PC-9 (cell line): ENCODE results near the gene CELF4. TPM values are rescaled to one million over a fixed set of nuclear protein-coding genes. Genes with fewer than 3 reads are reported as not detected.

Source experiments
- BruUV-seq: library from RNA; stranded (reverse); fragments of 400-500 nt; replicated peaks from 2 replicates; lab custom pipeline; 2021; lab: Mats Ljungman, UMichigan
- CTCF ChIA-PET: fragments of 300-600 bp; sonication (Branson Sonifier 250); formaldehyde crosslinking; loops from one replicate; lab custom pipeline; 2022; ENCODE audit warnings: antibody characterized with exemption; lab: Charles Lee
- POLR2A ChIA-PET: fragments of 300-600 bp; sonication (Branson Sonifier 250); formaldehyde crosslinking; loops from one replicate; lab custom pipeline; 2022; ENCODE audit warnings: antibody characterized with exemption; ENCODE audit not compliant: unreplicated experiment; lab: Charles Lee
- DNase-seq, 2 experiments: peaks; one replicate each; pipeline versions ENCODE4 v3.0.0 to v3.0.0-alpha.2; 2015 to 2022; ENCODE audit warnings: mixed read lengths in 1 of 2
- H2AFZ ChIP-seq: fragments of 200-600 bp; sonication (generic); 2 replicates; pipeline ENCODE4 v1.8.1; 2017; ENCODE audit warnings: antibody characterized with exemption
- H3F3A ChIP-seq: fragments of 200-600 bp; sonication (generic); 2 replicates; pipeline ENCODE4 v1.8.1; 2017; ENCODE audit warnings: antibody characterized with exemption, mild to moderate bottlenecking, low read depth; ENCODE audit not compliant: insufficient read depth
- H3K27ac ChIP-seq: fragments of 200-600 bp; sonication (generic); 2 replicates; pipeline ENCODE4 v1.6.1; 2016; ENCODE audit warnings: mixed run types
- H3K27me3 ChIP-seq: fragments of 200-600 bp; sonication (generic); 2 replicates; pipeline ENCODE4 v1.6.1; 2016; ENCODE audit warnings: low read depth, mixed run types; ENCODE audit not compliant: insufficient read depth
- H3K36me3 ChIP-seq: fragments of 200-600 bp; sonication (generic); 2 replicates; pipeline ENCODE4 v1.6.1; 2016; ENCODE audit warnings: low read depth, mixed run types
- H3K4me1 ChIP-seq: fragments of 200-600 bp; sonication (generic); replicated peaks from 2 replicates; pipeline ENCODE4 v1.6.1; 2016; ENCODE audit warnings: mixed run types; ENCODE audit not compliant: insufficient read depth
- H3K4me2 ChIP-seq: fragments of 200-600 bp; sonication (generic); 2 replicates; pipeline ENCODE4 v1.6.1; 2017; ENCODE audit warnings: mixed run types
- H3K4me3 ChIP-seq: fragments of 200-600 bp; sonication (generic); 2 replicates; pipeline ENCODE4 v1.6.1; 2016; ENCODE audit warnings: mixed run types
- H3K79me2 ChIP-seq: fragments of 200-600 bp; sonication (generic); 2 replicates; pipeline ENCODE4 v1.6.1; 2017; ENCODE audit warnings: low read depth, mixed run types
- H3K9me2 ChIP-seq: fragments of 200-600 bp; sonication (generic); 2 replicates; pipeline ENCODE4 v1.8.1; 2017; ENCODE audit warnings: mild to moderate bottlenecking; ENCODE audit not compliant: insufficient read depth
- H3K9me3 ChIP-seq: fragments of 200-600 bp; sonication (generic); 2 replicates; pipeline ENCODE4 v1.8.1; 2016; ENCODE audit warnings: low read depth; ENCODE audit not compliant: insufficient read depth
- H4K20me1 ChIP-seq: fragments of 200-600 bp; sonication (generic); 2 replicates; pipeline ENCODE4 v1.8.1; 2017; ENCODE audit not compliant: insufficient read depth
- CTCF ChIP-seq: fragments of 200-600 bp; sonication (generic); conservative IDR thresholded peaks from 2 replicates; pipeline ENCODE4 v1.6.1; 2017; ENCODE audit warnings: mixed run types, antibody characterized with exemption, mild to moderate bottlenecking, moderate library complexity
- EZH2 ChIP-seq: fragments of 200-600 bp; sonication (generic); IDR thresholded peaks from 2 replicates; pipeline ENCODE4 v1.8.0; 2017; ENCODE audit warnings: antibody characterized with exemption, low read depth
- intact Hi-C: fragments of 100-400 bp; cut with micrococcal nuclease; formaldehyde crosslinking; loops from one replicate; pipeline ENCODE4 v1.10.0; 2022; ENCODE audit not compliant: unreplicated experiment
- total RNA-seq: library from RNA; stranded (reverse); gene quantifications from 2 replicates; pipeline ENCODE4 v1.2.3, GENCODE V29; 2021

CELF4 gene
- total RNA-seq, 1 experiment from 2014 or later: 1.2 TPM

DNA sequence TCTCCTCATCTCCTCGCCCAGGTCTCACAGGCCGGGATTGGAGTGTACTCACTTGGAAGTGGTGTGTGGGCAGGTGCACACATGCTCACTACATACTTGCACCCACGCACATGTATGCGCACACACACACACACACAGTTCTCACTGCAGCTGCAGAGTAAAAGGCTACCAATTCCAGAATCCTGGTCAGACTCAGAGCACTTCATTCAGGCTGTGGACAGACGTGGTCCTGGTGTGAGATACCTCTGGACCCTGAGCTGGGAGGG, 19.4 kb downstream of the CELF4 start:
- BruUV-seq: no TSS peak
- TF ChIP-seq CTCF (no peak), EZH2 (no peak)
- H3K4me2 ChIP-seq: no peak overlapping the region

DNA sequence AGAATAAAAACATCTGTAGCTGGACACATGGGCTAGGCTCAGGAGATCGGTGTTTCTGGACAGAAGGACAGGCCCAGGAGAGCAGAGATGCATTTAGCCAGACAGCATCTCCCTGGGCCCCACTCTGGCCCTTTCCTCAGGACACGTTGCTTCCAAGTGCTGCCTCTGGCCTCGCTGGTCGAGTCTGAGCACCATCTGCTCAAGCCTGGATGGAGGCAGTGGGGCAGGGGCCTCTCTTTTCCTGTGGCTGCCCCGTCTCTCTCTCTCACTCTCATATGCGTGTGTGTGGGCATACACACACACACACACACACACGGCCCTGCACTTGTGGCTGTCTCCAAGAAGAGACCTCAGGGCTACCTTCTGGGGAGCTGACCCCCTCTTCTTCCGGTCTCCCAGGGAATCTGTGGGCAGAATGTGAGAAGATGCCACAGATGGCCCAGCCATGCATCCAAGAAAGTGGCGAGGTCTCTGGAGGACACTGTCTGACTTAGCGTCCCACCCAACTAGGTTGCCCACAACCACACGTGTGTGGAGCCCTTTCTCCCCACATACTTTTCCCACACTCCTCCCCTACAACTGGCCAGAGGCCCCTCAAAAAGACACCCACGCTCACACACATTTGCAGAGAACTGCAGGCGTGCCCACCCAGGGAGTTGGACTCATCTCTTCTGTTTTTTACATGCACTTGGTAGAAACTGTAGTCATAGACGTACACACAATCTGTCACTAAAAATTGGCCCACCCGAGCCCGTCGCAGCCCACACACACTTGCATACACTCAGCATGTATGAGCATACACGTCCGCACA, 19.9 kb downstream of the CELF4 start:
- H3K4me3 ChIP-seq: no peak overlapping the region
- no peak overlapping the region for H3K27ac ChIP-seq
- intact Hi-C loops: no loop called here
- H3K79me2 ChIP-seq: no peaks in the 10 kb centered on the region
- H3K36me3 ChIP-seq: no peaks in the 10 kb centered on the region
- no TSS peak for BruUV-seq
- no peak for DNase-seq
- H3K4me2 ChIP-seq: no peak overlapping the region
- CTCF ChIA-PET: no interaction called here
- H3K4me1 ChIP-seq: no peaks in the 10 kb centered on the region
- POLR2A ChIA-PET: no interaction called here
- H3K9me2 ChIP-seq: no peaks in the 10 kb centered on the region
- H2AFZ ChIP-seq: no peak overlapping the region
- peaks cover 62% of the 10 kb centered on the region for H3K27me3 ChIP-seq
- no peak for TF ChIP-seq EZH2
- H3K9me3 ChIP-seq: no peaks in the 10 kb centered on the region
- no peaks in the 10 kb centered on the region for H4K20me1 ChIP-seq
- no peaks in the 10 kb centered on the region for H3F3A ChIP-seq

More for the DNA sequence above, 19.4 kb downstream of the CELF4 start:
- H3F3A ChIP-seq: no peaks in the 10 kb centered on the region
- intact Hi-C loops: no loop called here
- H3K4me1 ChIP-seq: no peaks in the 10 kb centered on the region
- H2AFZ ChIP-seq: no peak overlapping the region
- no peaks in the 10 kb centered on the region for H3K36me3 ChIP-seq
- H3K9me3 ChIP-seq: no peaks in the 10 kb centered on the region
- ChIA-PET CTCF (no interaction called here), POLR2A (interaction anchor here (0.7 kb wide), 1 partner anchor 1386 kb away, joined by 3 read pairs; no protein-coding TSS in a partner anchor)
- no peak overlapping the region for H3K27ac ChIP-seq
- H3K4me3 ChIP-seq: no peak overlapping the region
- no peaks in the 10 kb centered on the region for H4K20me1 ChIP-seq
- H3K9me2 ChIP-seq: no peaks in the 10 kb centered on the region
- H3K27me3 ChIP-seq: peaks cover 60% of the 10 kb centered on the region
- no peaks in the 10 kb centered on the region for H3K79me2 ChIP-seq
- DNase-seq: no peak

DNA sequence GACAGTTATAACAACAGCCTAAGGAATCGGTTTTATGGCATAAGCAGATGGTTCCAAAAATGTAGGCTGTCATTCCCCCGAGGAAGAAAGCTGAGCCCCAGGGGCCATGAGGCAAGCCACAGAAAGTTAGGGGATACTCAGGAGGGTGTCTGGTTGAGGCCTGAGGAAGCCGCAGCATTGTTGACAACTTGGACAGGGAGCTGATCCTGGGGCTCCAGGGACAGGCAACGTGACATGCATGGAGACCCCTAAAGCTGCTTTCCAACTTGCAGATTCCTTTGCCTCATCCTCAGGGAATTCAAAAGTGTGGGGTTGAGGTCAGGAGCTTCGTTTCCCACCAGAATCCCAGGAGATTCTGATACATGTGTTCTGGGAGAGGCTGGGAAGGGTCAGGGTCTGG, 20.9 kb downstream of the CELF4 start:
- intact Hi-C loops: no loop called here
- BruUV-seq: no TSS peak
- POLR2A ChIA-PET: no interaction called here

More for the DNA sequence above, 20.9 kb downstream of the CELF4 start:
- DNase-seq: no peak
- Histone ChIP-seq H3K27me3 (peaks cover 63% of the 10 kb centered on the region), H4K20me1 (no peaks in the 10 kb centered on the region), H2AFZ (no peak overlapping the region), H3F3A (no peaks in the 10 kb centered on the region), H3K4me1 (no peaks in the 10 kb centered on the region), H3K79me2 (no peaks in the 10 kb centered on the region), H3K36me3 (no peaks in the 10 kb centered on the region), H3K9me3 (no peaks in the 10 kb centered on the region), H3K4me3 (no peak overlapping the region), H3K4me2 (no peak overlapping the region), H3K9me2 (no peaks in the 10 kb centered on the region), H3K27ac (no peak overlapping the region)
- CTCF ChIA-PET: no interaction called here
- no peak for TF ChIP-seq EZH2
- TF ChIP-seq CTCF: no peak
